Trophoblast cell (in vitro differentiated cells and primary cell): ENCODE data around the gene KNG1.

ENCODE experiments used
- DNase-seq, 2 donors: peaks; one replicate each; pipeline ENCODE4 v3.0.0-alpha.2; 2016
- H2AFZ ChIP-seq: 2 replicates; pipeline ENCODE4 v1.6.1; 2013; ENCODE audit warnings: low read length, moderate library complexity, mild to moderate bottlenecking; ENCODE audit not compliant: insufficient read depth, poor library complexity
- H2AK5ac ChIP-seq: 2 replicates; pipeline ENCODE4 v1.6.1; 2013; ENCODE audit warnings: mild to moderate bottlenecking, low read length
- H2BK120ac ChIP-seq: 2 replicates; pipeline ENCODE4 v1.6.1; 2013; ENCODE audit warnings: low read length, mild to moderate bottlenecking, moderate library complexity; ENCODE audit not compliant: insufficient read depth, poor library complexity
- H2BK12ac ChIP-seq: 2 replicates; pipeline ENCODE4 v1.6.1; 2013; ENCODE audit warnings: mild to moderate bottlenecking, low read length, moderate library complexity
- H2BK5ac ChIP-seq: 2 replicates; pipeline ENCODE4 v1.6.1; 2013; ENCODE audit warnings: low read length, low read depth, moderate library complexity, mild to moderate bottlenecking; ENCODE audit not compliant: poor library complexity
- H3K14ac ChIP-seq: 2 replicates; pipeline ENCODE4 v1.6.1; 2013; ENCODE audit warnings: mild to moderate bottlenecking, low read length
- H3K18ac ChIP-seq: 2 replicates; pipeline ENCODE4 v1.6.1; 2013; ENCODE audit warnings: mild to moderate bottlenecking, low read length
- H3K23ac ChIP-seq: 2 replicates; pipeline ENCODE4 v1.6.1; 2013; ENCODE audit warnings: low read length
- H3K27ac ChIP-seq: 2 replicates; pipeline ENCODE4 v1.5.1; 2013; ENCODE audit warnings: low read depth, mild to moderate bottlenecking, inconsistent platforms, low read length, moderate library complexity
- H3K27me3 ChIP-seq: 2 replicates; pipeline ENCODE4 v1.6.1; 2013; ENCODE audit warnings: inconsistent platforms, mild to moderate bottlenecking, low read length, moderate library complexity; ENCODE audit not compliant: insufficient read depth
- H3K36me3 ChIP-seq, 2 experiments: 1 replicate in 1 of 2; 2 replicates in 1 of 2; pipeline ENCODE4 v1.6.1; 2013; ENCODE audit warnings: low read length in 2 of 2, mild to moderate bottlenecking in 2 of 2, moderate library complexity in 1 of 2; ENCODE audit not compliant: insufficient read depth in 2 of 2, control insufficient read depth in 1 of 2
- H3K4ac ChIP-seq: 2 replicates; pipeline ENCODE4 v1.6.1; 2013; ENCODE audit warnings: low read depth, mild to moderate bottlenecking, low read length, moderate library complexity
- H3K4me1 ChIP-seq, 2 experiments: 1 replicate in 1 of 2; 2 replicates in 1 of 2; pipeline ENCODE4 v1.6.1; 2013; ENCODE audit warnings: low read length in 2 of 2, mild to moderate bottlenecking in 2 of 2, moderate library complexity in 1 of 2; ENCODE audit not compliant: insufficient read depth in 2 of 2, control insufficient read depth in 1 of 2
- H3K4me2 ChIP-seq: 2 replicates; pipeline ENCODE4 v1.6.1; 2013; ENCODE audit warnings: inconsistent platforms, mild to moderate bottlenecking, low read length, moderate library complexity
- H3K4me3 ChIP-seq: 2 replicates; pipeline ENCODE4 v1.5.1; 2013; ENCODE audit warnings: mild to moderate bottlenecking, low read depth, low read length, inconsistent platforms
- H3K79me1 ChIP-seq: one replicate; pipeline ENCODE4 v1.6.1; 2013; ENCODE audit warnings: low read length
- H3K79me2 ChIP-seq: 2 replicates; pipeline ENCODE4 v1.6.1; 2013; ENCODE audit warnings: low read length, mild to moderate bottlenecking; ENCODE audit not compliant: control insufficient read depth, insufficient read depth, poor library complexity
- H3K9ac ChIP-seq: 2 replicates; pipeline ENCODE4 v1.6.1; 2013; ENCODE audit warnings: mild to moderate bottlenecking, low read length
- H3K9me3 ChIP-seq: 2 replicates; pipeline ENCODE4 v1.6.1; 2013; ENCODE audit warnings: low read depth, mild to moderate bottlenecking, control low read depth, inconsistent platforms, low read length; ENCODE audit not compliant: insufficient read depth
- H4K12ac ChIP-seq: 2 replicates; pipeline ENCODE4 v1.6.1; 2013; ENCODE audit warnings: low read depth, mild to moderate bottlenecking, low read length, moderate library complexity
- H4K8ac ChIP-seq: 2 replicates; pipeline ENCODE4 v1.6.1; 2013; ENCODE audit warnings: low read depth, mild to moderate bottlenecking, low read length, moderate library complexity
- H4K91ac ChIP-seq: one replicate; pipeline ENCODE4 v1.6.1; 2013; ENCODE audit warnings: low read depth, mild to moderate bottlenecking, low read length, moderate library complexity
- WGBS: extraction: QIAGEN DNeasy Blood & Tissue Kit; methylation state at CpG from one replicate; pipeline ENCODE4 v1.1.7; 2013; ENCODE audit warnings: missing lambda C conversion rate; ENCODE audit not compliant: insufficient read length, insufficient coverage; ENCODE audit errors: extremely low coverage; 5-methylcytosine and 5-hydroxymethylcytosine counted together

The KNG1 gene

GRCh38 chr3:186722457-186722856, 5.3 kb downstream of the KNG1 start:
- no peaks in the 10 kb centered on the region for H3K4me1 ChIP-seq
- no peak overlapping the region for H3K23ac ChIP-seq
- H2BK120ac ChIP-seq = no peak overlapping the region
- H3K27me3 ChIP-seq = no peaks in the 10 kb centered on the region
- H3K4me3 ChIP-seq = no peak overlapping the region
- no peak overlapping the region for H3K27ac ChIP-seq
- no peak overlapping the region for H4K91ac ChIP-seq
- no peak overlapping the region for H4K8ac ChIP-seq
- DNase-seq = no peak
- WGBS = no CpG with 5 or more reads among the region's 7 CpGs
- H3K18ac ChIP-seq = no peak overlapping the region
- H2AFZ ChIP-seq = no peak overlapping the region
- H3K9me3 ChIP-seq = no peaks in the 10 kb centered on the region
- H2BK12ac ChIP-seq = no peak overlapping the region
- no peak overlapping the region for H3K14ac ChIP-seq
- H3K4ac ChIP-seq = no peak overlapping the region
- no peak overlapping the region for H3K9ac ChIP-seq
- no peak overlapping the region for H2BK5ac ChIP-seq
- no peaks in the 10 kb centered on the region for H3K36me3 ChIP-seq
- no peak overlapping the region for H2AK5ac ChIP-seq
- no peaks in the 10 kb centered on the region for H3K79me1 ChIP-seq
- H3K4me2 ChIP-seq = no peak overlapping the region
- no peak overlapping the region for H4K12ac ChIP-seq
- no peaks in the 10 kb centered on the region for H3K79me2 ChIP-seq

GRCh38 chr3:186724911-186725310, 7.8 kb downstream of the KNG1 start:
- DNase-seq = no peak
- H4K8ac ChIP-seq = no peak overlapping the region
- H2AFZ ChIP-seq = no peak overlapping the region
- H3K4ac ChIP-seq = no peak overlapping the region
- H3K9ac ChIP-seq = no peak overlapping the region
- no peaks in the 10 kb centered on the region for H3K4me1 ChIP-seq
- no peak overlapping the region for H3K23ac ChIP-seq
- no peak overlapping the region for H2BK5ac ChIP-seq
- no CpG with 5 or more reads among the region's 12 CpGs for WGBS
- H3K79me2 ChIP-seq = no peaks in the 10 kb centered on the region
- no peaks in the 10 kb centered on the region for H3K27me3 ChIP-seq
- no peak overlapping the region for H2BK120ac ChIP-seq
- no peak overlapping the region for H2BK12ac ChIP-seq
- H4K12ac ChIP-seq = no peak overlapping the region
- H3K4me3 ChIP-seq = no peak overlapping the region
- H3K9me3 ChIP-seq = no peaks in the 10 kb centered on the region
- no peak overlapping the region for H3K27ac ChIP-seq
- no peaks in the 10 kb centered on the region for H3K36me3 ChIP-seq
- H4K91ac ChIP-seq = no peak overlapping the region
- H3K14ac ChIP-seq = no peak overlapping the region
- H3K79me1 ChIP-seq = no peaks in the 10 kb centered on the region
- H3K4me2 ChIP-seq = no peak overlapping the region
- H2AK5ac ChIP-seq = no peak overlapping the region
- H3K18ac ChIP-seq = no peak overlapping the region

GRCh38 chr3:186732169-186732766, 15.1 kb downstream of the KNG1 start:
- Histone ChIP-seq H4K12ac (no peak overlapping the region), H3K18ac (no peak overlapping the region), H2BK120ac (no peak overlapping the region), H3K27me3 (no peaks in the 10 kb centered on the region), H3K9ac (no peak overlapping the region), H4K91ac (no peak overlapping the region), H3K79me1 (no peaks in the 10 kb centered on the region), H3K14ac (no peak overlapping the region), H2BK12ac (no peak overlapping the region), H3K4me1 (no peaks in the 10 kb centered on the region), H3K4ac (no peak overlapping the region), H3K4me2 (no peak overlapping the region), H3K23ac (no peak overlapping the region), H3K9me3 (no peaks in the 10 kb centered on the region), H2BK5ac (no peak overlapping the region), H3K79me2 (no peaks in the 10 kb centered on the region), H2AFZ (no peak overlapping the region), H3K27ac (no peak overlapping the region), H2AK5ac (no peak overlapping the region), H3K4me3 (no peak overlapping the region), H4K8ac (no peak overlapping the region), H3K36me3 (no peaks in the 10 kb centered on the region)
- no peak for DNase-seq
- WGBS = no CpG with 5 or more reads among the region's 4 CpGs

GRCh38 chr3:186742618-186743380, 25.6 kb downstream of the KNG1 start:
- H3K4ac ChIP-seq = no peak overlapping the region
- no CpG with 5 or more reads among the region's 7 CpGs for WGBS

More at GRCh38 chr3:186742618-186743380, 25.6 kb downstream of the KNG1 start:
- Histone ChIP-seq H3K27ac (no peak overlapping the region), H3K79me1 (no peaks in the 10 kb centered on the region), H4K8ac (no peak overlapping the region), H3K14ac (no peak overlapping the region), H2BK5ac (no peak overlapping the region), H4K12ac (no peak overlapping the region), H3K9me3 (no peaks in the 10 kb centered on the region), H3K4me2 (no peak overlapping the region), H3K4me3 (no peak overlapping the region), H3K18ac (no peak overlapping the region), H2BK12ac (no peak overlapping the region), H2AK5ac (no peak overlapping the region), H3K36me3 (no peaks in the 10 kb centered on the region), H3K9ac (no peak overlapping the region), H3K4me1 (no peaks in the 10 kb centered on the region), H4K91ac (no peak overlapping the region), H3K23ac (no peak overlapping the region), H2AFZ (no peak overlapping the region), H3K79me2 (no peaks in the 10 kb centered on the region), H3K27me3 (no peaks in the 10 kb centered on the region), H2BK120ac (no peak overlapping the region)
- no peak for DNase-seq
